HG03439 (cell line): Measurements from ENCODE around the gene SERPINB1.
A peak's percentile ranks its signal among the peaks of the same experiment; 100 is the strongest.

Experiments used
- ATAC-seq: cut with Tn5 transposase; IDR thresholded peaks from one replicate; pipeline ENCODE4 v1.9.1; 2021; ENCODE audit warnings: mild to moderate bottlenecking, moderate library complexity; ENCODE audit not compliant: unreplicated experiment

SERPINB1 gene

GRCh38 chr6:2795162-2795561 lies 46.5 kb downstream of the SERPINB1 start:
- ATAC-seq = no peak

- no peak for ATAC-seq
Measured at GRCh38 chr6:2794171-2794730, 47.4 kb downstream of the SERPINB1 start.

GRCh38 chr6:2793534-2794151 lies 48.0 kb downstream of the SERPINB1 start:
- no peak for ATAC-seq

GRCh38 chr6:2792330-2793110 lies 49.1 kb downstream of the SERPINB1 start:
- no peak for ATAC-seq

- ATAC-seq = no peak
Measured at GRCh38 chr6:2791450-2791974, 50.2 kb downstream of the SERPINB1 start.

GRCh38 chr6:2790588-2791449 lies 50.8 kb downstream of the SERPINB1 start:
- ATAC-seq = peak; percentile 75

- no peak for ATAC-seq
Measured at GRCh38 chr6:2786269-2786668, 55.4 kb downstream of the SERPINB1 start.

- ATAC-seq = no peak
Measured at GRCh38 chr6:2784930-2785329, 56.7 kb downstream of the SERPINB1 start.

- ATAC-seq = no peak
Measured at GRCh38 chr6:2784061-2784460, 57.6 kb downstream of the SERPINB1 start.

GRCh38 chr6:2783188-2783963 lies 58.3 kb downstream of the SERPINB1 start:
- no peak for ATAC-seq

- ATAC-seq = no peak
Measured at GRCh38 chr6:2782825-2783187, 58.9 kb downstream of the SERPINB1 start.

GRCh38 chr6:2782356-2782708 lies 59.3 kb downstream of the SERPINB1 start:
- no peak for ATAC-seq
